ENCODE measurements around the gene STON2.

- no peak for TF ChIP-seq CEBPB (IDR thresholded peaks at IDR 0.05; ENCODE audit: low read depth, low read length)
- TF ChIP-seq POLR2AphosphoS5 (IDR thresholded peaks at IDR 0.05; ENCODE audit: low read depth, low read length), result no peak
- TF ChIP-seq CTCF (IDR thresholded peaks at IDR 0.05; ENCODE audit: control extremely low read depth in 1 of 3, insufficient read depth in 1 of 3, low read depth in 1 of 3, low read length in 3 of 3), result no peak
- TF ChIP-seq EP300 (IDR thresholded peaks at IDR 0.05; ENCODE audit: borderline replicate concordance in 1 of 2, low read depth in 2 of 2, low read length in 2 of 2), result no peak
- no peak for TF ChIP-seq CBX8 (IDR thresholded peaks at IDR 0.05; ENCODE audit: borderline replicate concordance, low read depth, low read length)
- TF ChIP-seq KDM1A (IDR thresholded peaks at IDR 0.05; ENCODE audit: borderline replicate concordance, low read length), result no peak
- TF ChIP-seq POLR2A (IDR thresholded peaks at IDR 0.05; ENCODE audit: control extremely low read depth in 1 of 2, low read depth in 2 of 2, low read length in 2 of 2), result no peak
- TF ChIP-seq SP1 (IDR thresholded peaks at IDR 0.05; ENCODE audit: low read depth, low read length), result no peak
- no peak for TF ChIP-seq ZNF274 (IDR thresholded peaks at IDR 0.05; ENCODE audit: borderline replicate concordance, extremely low read depth, low read length)
- no peak for TF ChIP-seq HDAC6 (IDR thresholded peaks at IDR 0.05; ENCODE audit: low read depth, low read length)
- TF ChIP-seq MAX (IDR thresholded peaks at IDR 0.05), result no peak
- no peak for TF ChIP-seq SRF (IDR thresholded peaks at IDR 0.05; ENCODE audit: low read depth, low read length)
- TF ChIP-seq ATF2 (IDR thresholded peaks at IDR 0.05; ENCODE audit: low read length), result no peak
Measured at GRCh38 chr14:81263777-81264410, 136.2 kb downstream of the STON2 start.

Data from H1 (cell line).